Astrocyte of the spinal cord (primary cell): ENCODE data around the gene HILPDA.

Source experiments
- DNase-seq: peaks from one replicate; pipeline ENCODE4 v3.0.0; 2011; ENCODE audit warnings: low read depth, low spot score
- H3K4me3 ChIP-seq: 2 replicates; pipeline ENCODE4 v1.5.1; 2011; ENCODE audit warnings: low read depth, mild to moderate bottlenecking, low read length, moderate library complexity
- CTCF ChIP-seq: IDR thresholded peaks from 2 replicates; pipeline ENCODE4 v1.5.1; 2012; ENCODE audit warnings: low read depth, mild to moderate bottlenecking, low read length, inconsistent platforms
- in situ Hi-C: cut with HindIII; loops from 2 replicates; pipeline ENCODE4 v1.10.0; 2017; ENCODE audit warnings: low sequenced_read_pairs

The HILPDA gene

GRCh38 chr7:128421384-128421783, 34.3 kb upstream of the HILPDA start:
- DNase-seq: no peak
- in situ Hi-C loops: no loop called here
- no peak for TF ChIP-seq CTCF

GRCh38 chr7:128422037-128422436, 33.6 kb upstream of the HILPDA start:
- in situ Hi-C loops: no loop called here
- DNase-seq: no peak
- H3K4me3 ChIP-seq: no peak overlapping the region
- no peak for TF ChIP-seq CTCF

More at GRCh38 chr7:128421384-128421783, 34.3 kb upstream of the HILPDA start:
- no peak overlapping the region for H3K4me3 ChIP-seq

- no peak for DNase-seq
- in situ Hi-C loops: no loop called here
- TF ChIP-seq CTCF: no peak
- no peak overlapping the region for H3K4me3 ChIP-seq
Measured at GRCh38 chr7:128422842-128423241, 32.8 kb upstream of the HILPDA start.

- no peak overlapping the region for H3K4me3 ChIP-seq
- in situ Hi-C loops: no loop called here
- DNase-seq: no peak
- no peak for TF ChIP-seq CTCF
Measured at GRCh38 chr7:128424686-128425275, 30.9 kb upstream of the HILPDA start.

GRCh38 chr7:128425850-128426249, 29.8 kb upstream of the HILPDA start:
- in situ Hi-C loops: no loop called here
- peak; percentile 98 for TF ChIP-seq CTCF
- H3K4me3 ChIP-seq: no peak overlapping the region
- peak; percentile 57 for DNase-seq

GRCh38 chr7:128427289-128427891, 28.3 kb upstream of the HILPDA start:
- H3K4me3 ChIP-seq: no peak overlapping the region
- peak; percentile 59 for TF ChIP-seq CTCF
- in situ Hi-C loops: no loop called here
- DNase-seq: peak; percentile 64

DNA sequence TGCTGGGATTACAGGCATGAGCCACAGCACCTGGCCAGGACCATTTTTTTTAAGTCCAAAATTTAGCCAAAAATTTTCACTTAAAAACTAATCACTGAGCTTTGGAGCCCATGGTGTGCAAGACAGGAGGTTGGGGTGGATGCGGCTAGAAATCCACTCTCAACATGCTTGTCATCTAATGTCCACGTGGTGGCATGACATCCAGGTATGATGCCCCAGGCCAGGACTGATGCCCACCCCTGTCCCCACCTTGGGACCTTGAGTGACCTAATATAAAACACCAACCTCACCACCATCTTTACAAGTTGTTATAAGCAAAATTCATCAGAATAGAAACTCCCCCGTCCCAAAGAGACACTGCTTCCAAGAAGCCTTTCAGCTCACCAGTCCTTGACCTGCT, 25.5 kb upstream of the HILPDA start:
- in situ Hi-C loops: no loop called here
- no peak for DNase-seq
- no peak for TF ChIP-seq CTCF
- H3K4me3 ChIP-seq: no peak overlapping the region
